Uterus (tissue), 4 donors: Measurements from ENCODE around the gene SPDYE2B. TPM values are rescaled to one million over a fixed set of nuclear protein-coding genes. Genes with fewer than 3 reads are reported as not detected.
"Not testable (repeated sequence)": the region's sequence is repeated elsewhere in the genome, so short reads cannot be mapped to it uniquely, and the experiment has no call there.

ENCODE experiments used
- DNase-seq, 2 donors: peaks; one replicate each; pipeline ENCODE4 v3.0.0-alpha.2; 2019 to 2020
- H3K27ac ChIP-seq, 2 donors: fragments of 200-600 bp; sonication (generic); 1 replicate in 1 of 2; 2 replicates in 1 of 2; pipeline ENCODE4 v1.5.1; 2016 to 2018
- H3K27me3 ChIP-seq, 2 donors: fragments of 200-600 bp; sonication (generic); one replicate each; pipeline ENCODE4 v1.5.1; 2018 to 2019; ENCODE audit warnings: control low read depth in 1 of 2
- H3K36me3 ChIP-seq, 2 donors: fragments of 200-600 bp; sonication (generic); one replicate each; pipeline ENCODE4 v1.5.1; 2019; ENCODE audit warnings: control low read depth in 1 of 2
- H3K4me1 ChIP-seq, 2 donors: fragments of 200-600 bp; sonication (generic); one replicate each; pipeline ENCODE4 v1.5.1; 2018 to 2019; ENCODE audit warnings: control low read depth in 1 of 2
- H3K4me3 ChIP-seq, 2 donors: fragments of 200-600 bp; sonication (generic); 1 replicate in 1 of 2; 2 replicates in 1 of 2; pipeline ENCODE4 v1.5.1; 2018 to 2019; ENCODE audit warnings: mild to moderate bottlenecking in 1 of 2
- H3K9me3 ChIP-seq, 2 donors: fragments of 200-600 bp; sonication (generic); one replicate each; pipeline ENCODE4 v1.5.1; 2019; ENCODE audit warnings: control low read depth in 1 of 2
- intact Hi-C: fragments of 100-400 bp; cut with DNase I; formaldehyde crosslinking; loops from one replicate; pipeline ENCODE4 v1.15.1; 2023; ENCODE audit warnings: low total_unique reads
- total RNA-seq, 4 donors: library from RNA; depleted of rRNA in 3 of 4; stranded (reverse); fragments of >200 nt in 3 of 4; gene quantifications; one replicate each; pipeline versions ENCODE4 v1.1.0 to v1.2.4, GENCODE V29; 2014 to 2023
- donor health status: DM: yes; HTN: yes; CAD: no.

SPDYE2B gene
- not detected for total RNA-seq

GRCh38 chr7:102649924-102650323, at the start of gene SPDYE2B:
SPDYE2B (plus strand) TSS chr7:102650319; CDS start chr7:102652349, 2,030 bp downstream.
- H3K36me3 ChIP-seq, H3K4me1 ChIP-seq, H3K27me3 ChIP-seq, H3K9me3 ChIP-seq, H3K4me3 ChIP-seq, H3K27ac ChIP-seq, intact Hi-C loops, DNase-seq: not testable (repeated sequence)

- H3K27ac ChIP-seq, H3K4me3 ChIP-seq, H3K27me3 ChIP-seq, H3K4me1 ChIP-seq, H3K36me3 ChIP-seq, DNase-seq, H3K9me3 ChIP-seq, intact Hi-C loops: not testable (repeated sequence)
These were observed 47.8 kb upstream of the SPDYE2B start for GRCh38 chr7:102602317-102602716.

GRCh38 chr7:102604431-102605145, 45.5 kb upstream of the SPDYE2B start:
- H3K36me3 ChIP-seq, H3K27ac ChIP-seq, DNase-seq, H3K27me3 ChIP-seq, intact Hi-C loops, H3K4me3 ChIP-seq, H3K4me1 ChIP-seq, H3K9me3 ChIP-seq: not testable (repeated sequence)

- intact Hi-C loops, H3K9me3 ChIP-seq, H3K27me3 ChIP-seq, DNase-seq, H3K27ac ChIP-seq, H3K36me3 ChIP-seq, H3K4me3 ChIP-seq, H3K4me1 ChIP-seq: not testable (repeated sequence)
These were observed 43.3 kb upstream of the SPDYE2B start for GRCh38 chr7:102606848-102607247.

GRCh38 chr7:102609734-102610133, 40.4 kb upstream of the SPDYE2B start:
- intact Hi-C loops, H3K4me3 ChIP-seq, H3K9me3 ChIP-seq, H3K4me1 ChIP-seq, H3K27me3 ChIP-seq, H3K27ac ChIP-seq, H3K36me3 ChIP-seq: not testable (repeated sequence)
- peak in 1 of 2 donors; percentile 9 for DNase-seq

- H3K27me3 ChIP-seq, intact Hi-C loops, H3K9me3 ChIP-seq, H3K4me1 ChIP-seq, H3K27ac ChIP-seq, H3K36me3 ChIP-seq, H3K4me3 ChIP-seq: not testable (repeated sequence)
- DNase-seq, result peak; percentile 14 to 27
These were observed 39.7 kb upstream of the SPDYE2B start for GRCh38 chr7:102610441-102610840.

GRCh38 chr7:102611013-102611674, 39.0 kb upstream of the SPDYE2B start:
- H3K4me3 ChIP-seq, H3K27ac ChIP-seq, H3K9me3 ChIP-seq, H3K4me1 ChIP-seq, H3K27me3 ChIP-seq, intact Hi-C loops, H3K36me3 ChIP-seq, DNase-seq: not testable (repeated sequence)

GRCh38 chr7:102611675-102612325, 38.3 kb upstream of the SPDYE2B start:
- peak overlapping the region; percentile 69 to 77 for H3K27ac ChIP-seq
- H3K27me3 ChIP-seq, H3K36me3 ChIP-seq, H3K4me3 ChIP-seq, intact Hi-C loops, H3K4me1 ChIP-seq, H3K9me3 ChIP-seq: not testable (repeated sequence)
- peak; percentile 31 to 53 for DNase-seq

GRCh38 chr7:102613575-102614345, 36.4 kb upstream of the SPDYE2B start:
- H3K27ac ChIP-seq, result peak overlapping the region in 1 of 2 donors; percentile 59
- H3K27me3 ChIP-seq, H3K4me3 ChIP-seq, H3K4me1 ChIP-seq, H3K9me3 ChIP-seq, intact Hi-C loops, H3K36me3 ChIP-seq: not testable (repeated sequence)
- peak; percentile 13 to 16 for DNase-seq

- DNase-seq, intact Hi-C loops, H3K27ac ChIP-seq, H3K27me3 ChIP-seq, H3K4me1 ChIP-seq, H3K9me3 ChIP-seq, H3K36me3 ChIP-seq, H3K4me3 ChIP-seq: not testable (repeated sequence)
These were observed 35.8 kb upstream of the SPDYE2B start for GRCh38 chr7:102614346-102614697.

GRCh38 chr7:102614873-102615272, 35.2 kb upstream of the SPDYE2B start:
- intact Hi-C loops, H3K27ac ChIP-seq, H3K4me3 ChIP-seq, H3K27me3 ChIP-seq, H3K4me1 ChIP-seq, DNase-seq, H3K9me3 ChIP-seq, H3K36me3 ChIP-seq: not testable (repeated sequence)

- H3K36me3 ChIP-seq, intact Hi-C loops, H3K4me1 ChIP-seq, H3K9me3 ChIP-seq, H3K4me3 ChIP-seq, H3K27ac ChIP-seq, DNase-seq, H3K27me3 ChIP-seq: not testable (repeated sequence)
These were observed 34.2 kb upstream of the SPDYE2B start for GRCh38 chr7:102615930-102616329.
